ENCODE data around the gene PLPP4.

PLPP4 gene

DNA sequence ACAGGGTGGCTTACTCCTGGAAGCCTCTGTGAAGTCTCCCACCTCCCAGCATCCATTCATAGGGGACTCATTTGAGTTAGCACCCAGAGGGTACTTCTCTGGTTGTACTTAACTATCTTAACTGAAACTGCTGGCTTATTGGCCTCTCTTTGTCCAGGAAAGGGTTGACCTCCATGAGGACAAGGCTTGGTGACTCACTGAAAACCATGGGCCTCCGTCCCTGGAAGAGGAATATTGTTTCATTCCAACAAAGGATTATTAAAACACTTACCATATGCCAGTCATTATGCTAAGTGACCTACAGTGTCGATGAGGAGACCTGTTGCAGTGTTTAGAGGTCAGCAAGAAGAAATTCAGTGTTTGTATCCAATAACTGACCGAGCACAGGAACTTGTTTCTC is 175.9 kb downstream of the PLPP4 start:
- H3K4me3 ChIP-seq (replicated peaks; ENCODE audit: insufficient read depth, low read length) = no peak overlapping the region
- no peak for DNase-seq (ENCODE audit: low read depth in 1 of 2, low spot score in 1 of 2)
- H3K27ac ChIP-seq (replicated peaks) = no peak overlapping the region
- no peaks in the 10 kb centered on the region for H3K27me3 ChIP-seq (ENCODE audit: insufficient read depth, poor library complexity, severe bottlenecking)
- TF ChIP-seq SPI1 (IDR thresholded peaks at IDR 0.05; ENCODE audit: borderline replicate concordance, low read depth) (no peak), POLR2AphosphoS5 (IDR thresholded peaks at IDR 0.05; ENCODE audit: low read depth) (no peak), REST (IDR thresholded peaks at IDR 0.05; ENCODE audit: insufficient replicate concordance, low read depth) (no peak)
- TF ChIP-seq, protein P1, sequence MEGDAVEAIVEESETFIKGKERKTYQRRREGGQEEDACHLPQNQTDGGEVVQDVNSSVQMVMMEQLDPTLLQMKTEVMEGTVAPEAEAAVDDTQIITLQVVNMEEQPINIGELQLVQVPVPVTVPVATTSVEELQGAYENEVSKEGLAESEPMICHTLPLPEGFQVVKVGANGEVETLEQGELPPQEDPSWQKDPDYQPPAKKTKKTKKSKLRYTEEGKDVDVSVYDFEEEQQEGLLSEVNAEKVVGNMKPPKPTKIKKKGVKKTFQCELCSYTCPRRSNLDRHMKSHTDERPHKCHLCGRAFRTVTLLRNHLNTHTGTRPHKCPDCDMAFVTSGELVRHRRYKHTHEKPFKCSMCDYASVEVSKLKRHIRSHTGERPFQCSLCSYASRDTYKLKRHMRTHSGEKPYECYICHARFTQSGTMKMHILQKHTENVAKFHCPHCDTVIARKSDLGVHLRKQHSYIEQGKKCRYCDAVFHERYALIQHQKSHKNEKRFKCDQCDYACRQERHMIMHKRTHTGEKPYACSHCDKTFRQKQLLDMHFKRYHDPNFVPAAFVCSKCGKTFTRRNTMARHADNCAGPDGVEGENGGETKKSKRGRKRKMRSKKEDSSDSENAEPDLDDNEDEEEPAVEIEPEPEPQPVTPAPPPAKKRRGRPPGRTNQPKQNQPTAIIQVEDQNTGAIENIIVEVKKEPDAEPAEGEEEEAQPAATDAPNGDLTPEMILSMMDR (IDR thresholded peaks at IDR 0.05; ENCODE audit: insufficient read depth, low read length) = no peak

- DNase-seq (ENCODE audit: low read depth in 1 of 2, low spot score in 1 of 2) = no peak
- Histone ChIP-seq H3K27me3 (ENCODE audit: insufficient read depth, poor library complexity, severe bottlenecking) (peaks cover 3% of the 10 kb centered on the region), H3K27ac (replicated peaks) (no peak overlapping the region), H3K4me3 (replicated peaks; ENCODE audit: insufficient read depth, low read length) (no peak overlapping the region)
- TF ChIP-seq POLR2AphosphoS5 (IDR thresholded peaks at IDR 0.05; ENCODE audit: low read depth) = no peak
- no peak for TF ChIP-seq GABPA (IDR thresholded peaks at IDR 0.05; ENCODE audit: low read depth)
- no peak for TF ChIP-seq SPI1 (IDR thresholded peaks at IDR 0.05; ENCODE audit: borderline replicate concordance, low read depth)
- no peak for TF ChIP-seq REST (IDR thresholded peaks at IDR 0.05; ENCODE audit: insufficient replicate concordance, low read depth)
- TF ChIP-seq, protein P1 (IDR thresholded peaks at IDR 0.05; ENCODE audit: insufficient read depth, low read length) = peak; percentile 15
These were observed 177.6 kb downstream of the PLPP4 start for GRCh38 chr10:120634659-120635058.

Measured in HL-60 (cell line).